ENCODE measurements around the gene FOXRED2.

DNA sequence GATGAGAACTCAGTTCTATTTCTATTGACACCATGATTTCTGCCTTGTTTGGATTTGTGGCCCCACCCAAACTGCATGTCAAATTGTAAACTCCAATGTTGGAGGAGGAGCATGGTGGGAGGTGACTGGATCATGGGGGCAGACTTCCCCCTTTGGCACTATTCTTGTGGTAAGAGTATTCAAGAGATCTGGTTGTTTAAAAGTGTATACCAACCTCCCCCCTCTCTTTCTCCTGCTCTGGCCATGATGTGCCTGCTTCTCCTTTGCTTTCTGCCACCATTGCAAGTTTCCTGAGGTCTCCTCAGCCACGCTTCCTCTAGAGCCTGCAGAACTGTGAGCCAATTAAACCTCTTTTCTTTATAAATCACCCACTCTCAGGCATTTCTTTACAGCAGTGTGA is 7.9 kb upstream of the FOXRED2 start:
- TF ChIP-seq, protein P1, sequence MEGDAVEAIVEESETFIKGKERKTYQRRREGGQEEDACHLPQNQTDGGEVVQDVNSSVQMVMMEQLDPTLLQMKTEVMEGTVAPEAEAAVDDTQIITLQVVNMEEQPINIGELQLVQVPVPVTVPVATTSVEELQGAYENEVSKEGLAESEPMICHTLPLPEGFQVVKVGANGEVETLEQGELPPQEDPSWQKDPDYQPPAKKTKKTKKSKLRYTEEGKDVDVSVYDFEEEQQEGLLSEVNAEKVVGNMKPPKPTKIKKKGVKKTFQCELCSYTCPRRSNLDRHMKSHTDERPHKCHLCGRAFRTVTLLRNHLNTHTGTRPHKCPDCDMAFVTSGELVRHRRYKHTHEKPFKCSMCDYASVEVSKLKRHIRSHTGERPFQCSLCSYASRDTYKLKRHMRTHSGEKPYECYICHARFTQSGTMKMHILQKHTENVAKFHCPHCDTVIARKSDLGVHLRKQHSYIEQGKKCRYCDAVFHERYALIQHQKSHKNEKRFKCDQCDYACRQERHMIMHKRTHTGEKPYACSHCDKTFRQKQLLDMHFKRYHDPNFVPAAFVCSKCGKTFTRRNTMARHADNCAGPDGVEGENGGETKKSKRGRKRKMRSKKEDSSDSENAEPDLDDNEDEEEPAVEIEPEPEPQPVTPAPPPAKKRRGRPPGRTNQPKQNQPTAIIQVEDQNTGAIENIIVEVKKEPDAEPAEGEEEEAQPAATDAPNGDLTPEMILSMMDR (conservative IDR thresholded peaks at IDR 0.05) = no peak
- no peak for TF ChIP-seq EZH2 (IDR thresholded peaks at IDR 0.05; ENCODE audit: low read depth)
